GM23248 (cell line): ENCODE measurements around the gene CXCL10. TPM values are rescaled to one million over a fixed set of nuclear protein-coding genes. Genes with fewer than 3 reads are reported as not detected.

Experiments
- DNase-seq: peaks from one replicate; pipeline ENCODE4 v3.0.0-alpha.2; 2015
- H2AFZ ChIP-seq: fragments of 200-600 bp; sonication (generic); 2 replicates; pipeline ENCODE4 v1.6.1; 2016; ENCODE audit warnings: antibody characterized with exemption
- H3F3A ChIP-seq: fragments of 200-600 bp; sonication (generic); 2 replicates; pipeline ENCODE4 v1.6.1; 2016; ENCODE audit warnings: mild to moderate bottlenecking, antibody characterized with exemption, mixed run types; ENCODE audit not compliant: insufficient read depth
- H3K27ac ChIP-seq: fragments of 200-600 bp; sonication (generic); 2 replicates; pipeline ENCODE4 v1.5.1; 2016; ENCODE audit warnings: mild to moderate bottlenecking
- H3K27me3 ChIP-seq: fragments of 200-600 bp; sonication (generic); replicated peaks from 2 replicates; pipeline ENCODE4 v1.6.1; 2016; ENCODE audit warnings: mild to moderate bottlenecking; ENCODE audit not compliant: insufficient read depth
- H3K36me3 ChIP-seq: fragments of 200-600 bp; sonication (generic); 2 replicates; pipeline ENCODE4 v1.6.1; 2016; ENCODE audit warnings: low read depth, mild to moderate bottlenecking
- H3K4me1 ChIP-seq: fragments of 200-600 bp; sonication (generic); 2 replicates; pipeline ENCODE4 v1.6.1; 2016; ENCODE audit warnings: mild to moderate bottlenecking; ENCODE audit not compliant: insufficient read depth
- H3K4me2 ChIP-seq: fragments of 200-600 bp; sonication (generic); one replicate; pipeline ENCODE4 v1.6.1; 2016; ENCODE audit warnings: mild to moderate bottlenecking; ENCODE audit not compliant: unreplicated experiment
- H3K4me3 ChIP-seq: fragments of 200-600 bp; sonication (generic); 2 replicates; pipeline ENCODE4 v1.5.1; 2016; ENCODE audit warnings: mild to moderate bottlenecking
- H3K79me2 ChIP-seq: fragments of 200-600 bp; sonication (generic); 2 replicates; pipeline ENCODE4 v1.6.1; 2016; ENCODE audit warnings: mild to moderate bottlenecking; ENCODE audit not compliant: insufficient read depth
- H3K9ac ChIP-seq: fragments of 200-600 bp; sonication (generic); 2 replicates; pipeline ENCODE4 v1.6.1; 2016; ENCODE audit warnings: mild to moderate bottlenecking
- H3K9me2 ChIP-seq: fragments of 200-600 bp; sonication (generic); 2 replicates; pipeline ENCODE4 v1.6.1; 2016; ENCODE audit warnings: mixed run types, mild to moderate bottlenecking, moderate library complexity; ENCODE audit not compliant: insufficient read depth
- H3K9me3 ChIP-seq: fragments of 200-600 bp; sonication (generic); one replicate; pipeline ENCODE4 v1.6.1; 2017; ENCODE audit warnings: low read depth
- H4K20me1 ChIP-seq: fragments of 200-600 bp; sonication (generic); 2 replicates; pipeline ENCODE4 v1.6.0; 2016; ENCODE audit not compliant: insufficient read depth
- EZH2 ChIP-seq: fragments of 200-600 bp; sonication (generic); IDR thresholded peaks from 2 replicates; pipeline ENCODE4 v1.6.1; 2018; ENCODE audit warnings: antibody characterized with exemption, mild to moderate bottlenecking; ENCODE audit not compliant: insufficient read depth, poor library complexity, severe bottlenecking
- EZH2phosphoT487 ChIP-seq: fragments of 200-600 bp; sonication (generic); IDR thresholded peaks from 2 replicates; pipeline ENCODE4 v1.6.1; 2018; ENCODE audit warnings: antibody characterized with exemption, moderate library complexity, mild to moderate bottlenecking, low read depth; ENCODE audit not compliant: insufficient read depth
- WGBS, 2 experiments: methylation state at CpG; one replicate each; pipeline ENCODE4 v1.1.6; 2015 to 2017; ENCODE audit warnings: low lambda C conversion rate in 2 of 2, low coverage in 1 of 2; ENCODE audit errors: missing lambda C conversion rate in 2 of 2; 5-methylcytosine and 5-hydroxymethylcytosine counted together
- in situ Hi-C: fragments of 300-500 bp; cut with MboI; formaldehyde crosslinking; loops from 2 replicates; pipeline ENCODE4 v1.15.0; 2020
- polyA plus RNA-seq: library from polyadenylated mRNA; unstranded; fragments of >200 nt; fragmentation: Nextera tagmentation; extraction: Ambion mirVana; gene quantifications from 2 replicates; pipeline ENCODE4 v1.2.1, GENCODE V29; 2016
- total RNA-seq: library from RNA; depleted of rRNA; stranded (reverse); fragments of >200 nt; shearing (Covaris generic); gene quantifications from 2 replicates; pipeline ENCODE4 v1.2.3, GENCODE V29; 2014

CXCL10 gene
- total and polyA plus RNA-seq, 2 experiments from 2014 or later: not detected

- H3K79me2 ChIP-seq: no peaks in the 10 kb centered on the region
- H3K27me3 ChIP-seq: no peaks in the 10 kb centered on the region
- no peak overlapping the region for H3K4me3 ChIP-seq
- H3K4me2 ChIP-seq: no peak overlapping the region
- 31 to 50% methylated on average over 1 of the region's 1 CpG for WGBS, 2 experiments
- no peak overlapping the region for H3K9ac ChIP-seq
- no peak overlapping the region for H2AFZ ChIP-seq
- no peak overlapping the region for H3K27ac ChIP-seq
- TF ChIP-seq EZH2 (no peak), EZH2phosphoT487 (no peak)
- no peak for DNase-seq
- H4K20me1 ChIP-seq: no peaks in the 10 kb centered on the region
- no peaks in the 10 kb centered on the region for H3K9me3 ChIP-seq
- no peaks in the 10 kb centered on the region for H3K36me3 ChIP-seq
- no peaks in the 10 kb centered on the region for H3K9me2 ChIP-seq
- H3F3A ChIP-seq: no peaks in the 10 kb centered on the region
- H3K4me1 ChIP-seq: no peaks in the 10 kb centered on the region
- in situ Hi-C loops: loop anchor here (5.0 kb wide), 1 partner anchor 70 kb away; no protein-coding TSS in a partner anchor
Measured at GRCh38 chr4:75997081-75997480, 26.2 kb downstream of the CXCL10 start.

- WGBS, 2 experiments: 1 to 3% methylated on average over 5 of the region's 5 CpGs
- TF ChIP-seq EZH2 (no peak), EZH2phosphoT487 (no peak)
- Histone ChIP-seq H3K9ac (no peak overlapping the region), H3K36me3 (no peaks in the 10 kb centered on the region), H3K27ac (no peak overlapping the region), H3K27me3 (no peaks in the 10 kb centered on the region), H3K4me2 (no peak overlapping the region), H3K4me3 (no peak overlapping the region), H3K79me2 (peaks cover 7% of the 10 kb centered on the region), H3K9me2 (no peaks in the 10 kb centered on the region), H3K9me3 (no peaks in the 10 kb centered on the region), H3F3A (no peaks in the 10 kb centered on the region), H3K4me1 (no peaks in the 10 kb centered on the region), H2AFZ (peak overlapping the region; percentile 31; the same call in 1 of the 2 replicates), H4K20me1 (no peaks in the 10 kb centered on the region)
- in situ Hi-C loops: loop anchor here (5.0 kb wide), 1 partner anchor 72 kb away; no protein-coding TSS in a partner anchor
- peak; percentile 76 for DNase-seq
Measured at GRCh38 chr4:75995727-75996126, 27.6 kb downstream of the CXCL10 start.

- Histone ChIP-seq H3K9ac (no peak overlapping the region), H3K79me2 (peaks cover 40% of the 10 kb centered on the region), H3K4me2 (no peak overlapping the region), H3K9me3 (no peaks in the 10 kb centered on the region), H3K36me3 (no peaks in the 10 kb centered on the region), H3K9me2 (no peaks in the 10 kb centered on the region), H2AFZ (no peak overlapping the region), H3K4me1 (peaks cover 14% of the 10 kb centered on the region), H3K27ac (no peak overlapping the region), H4K20me1 (no peaks in the 10 kb centered on the region; the same call in 1 of the 2 replicates), H3K27me3 (no peaks in the 10 kb centered on the region), H3F3A (no peaks in the 10 kb centered on the region), H3K4me3 (no peak overlapping the region)
- 55 to 85% methylated on average over 1 of the region's 1 CpG for WGBS, 2 experiments
- DNase-seq: no peak
- TF ChIP-seq EZH2 (no peak), EZH2phosphoT487 (no peak)
- in situ Hi-C loops: no loop called here
Measured at GRCh38 chr4:75992462-75992861, 30.8 kb downstream of the CXCL10 start.

GRCh38 chr4:75989846-75990528 is 33.3 kb downstream of the CXCL10 start:
- Histone ChIP-seq H3K9ac (peak overlapping the region; percentile 89), H3K36me3 (no peaks in the 10 kb centered on the region), H3K27me3 (no peaks in the 10 kb centered on the region), H4K20me1 (no peaks in the 10 kb centered on the region; the same call in 1 of the 2 replicates), H3K27ac (peak overlapping the region; percentile 57), H3K9me2 (no peaks in the 10 kb centered on the region), H3K79me2 (peaks cover 65% of the 10 kb centered on the region), H3K9me3 (no peaks in the 10 kb centered on the region), H3K4me3 (peak overlapping the region; percentile 88), H3F3A (peaks cover 15% of the 10 kb centered on the region), H2AFZ (peak overlapping the region; percentile 99), H3K4me1 (peaks cover 24% of the 10 kb centered on the region), H3K4me2 (peak overlapping the region; percentile 91)
- WGBS, 2 experiments: 1% methylated on average over 19 to 20 of the region's 20 CpGs
- peak; percentile 42 for DNase-seq
- TF ChIP-seq EZH2 (no peak), EZH2phosphoT487 (no peak)
- in situ Hi-C loops: no loop called here
